Mammary epithelial cell (primary cell): ENCODE results near the gene CDX1.

Experiments
- EZH2 ChIP-seq: IDR thresholded peaks from 2 replicates; pipeline ENCODE4 v1.6.1; 2012; ENCODE audit warnings: low read length, inconsistent platforms, borderline replicate concordance
- TF ChIP-seq, protein P1 (sequence below), 2 donors: IDR thresholded peaks in 1 of 2; conservative IDR thresholded peaks in 1 of 2; 2 replicates each; pipeline ENCODE4 v1.5.1; 2011 to 2012; ENCODE audit warnings: inconsistent platforms in 2 of 2, low read length in 2 of 2, mild to moderate bottlenecking in 2 of 2, control low read depth in 1 of 2, low read depth in 1 of 2; ENCODE audit not compliant: insufficient read depth in 1 of 2; ENCODE audit errors: extremely low read depth in 1 of 2

DNA sequence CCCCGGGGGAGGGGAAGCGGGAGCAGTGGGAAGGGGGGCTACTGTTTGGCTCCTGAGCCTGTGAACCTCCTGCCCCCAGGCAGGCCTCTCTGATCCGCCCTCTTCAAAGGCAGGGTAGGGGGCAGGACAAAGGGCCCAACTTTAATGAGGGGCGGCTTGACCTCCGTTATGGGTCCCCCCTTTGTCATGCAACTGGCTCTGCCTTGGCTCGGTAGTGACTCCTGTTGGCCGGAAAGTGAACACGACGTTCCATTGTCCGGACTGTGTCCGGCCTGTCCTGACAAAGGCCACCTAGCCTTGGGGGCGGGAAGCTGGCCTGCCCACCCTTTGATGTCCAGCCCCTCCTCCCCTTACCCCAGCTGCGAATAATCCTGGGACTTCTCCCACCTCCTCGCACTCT lies 1.3 kb downstream of the CDX1 start:
- TF ChIP-seq, protein P1, sequence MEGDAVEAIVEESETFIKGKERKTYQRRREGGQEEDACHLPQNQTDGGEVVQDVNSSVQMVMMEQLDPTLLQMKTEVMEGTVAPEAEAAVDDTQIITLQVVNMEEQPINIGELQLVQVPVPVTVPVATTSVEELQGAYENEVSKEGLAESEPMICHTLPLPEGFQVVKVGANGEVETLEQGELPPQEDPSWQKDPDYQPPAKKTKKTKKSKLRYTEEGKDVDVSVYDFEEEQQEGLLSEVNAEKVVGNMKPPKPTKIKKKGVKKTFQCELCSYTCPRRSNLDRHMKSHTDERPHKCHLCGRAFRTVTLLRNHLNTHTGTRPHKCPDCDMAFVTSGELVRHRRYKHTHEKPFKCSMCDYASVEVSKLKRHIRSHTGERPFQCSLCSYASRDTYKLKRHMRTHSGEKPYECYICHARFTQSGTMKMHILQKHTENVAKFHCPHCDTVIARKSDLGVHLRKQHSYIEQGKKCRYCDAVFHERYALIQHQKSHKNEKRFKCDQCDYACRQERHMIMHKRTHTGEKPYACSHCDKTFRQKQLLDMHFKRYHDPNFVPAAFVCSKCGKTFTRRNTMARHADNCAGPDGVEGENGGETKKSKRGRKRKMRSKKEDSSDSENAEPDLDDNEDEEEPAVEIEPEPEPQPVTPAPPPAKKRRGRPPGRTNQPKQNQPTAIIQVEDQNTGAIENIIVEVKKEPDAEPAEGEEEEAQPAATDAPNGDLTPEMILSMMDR (conservative IDR thresholded peaks at IDR 0.05 in 1 of 2, IDR thresholded peaks at IDR 0.05 in 1 of 2; ENCODE audit: extremely low read depth in 1 of 2, insufficient read depth in 1 of 2, low read depth in 1 of 2, low read length in 2 of 2): no peak
- TF ChIP-seq EZH2: no peak
